Activated T-helper 9 cell treated with anti-CD3 and anti-CD28 coated beads, Interleukin-2, amount 50 U/mL, for 16 hours (primary cell): ENCODE measurements around the gene VSIG8.

ENCODE experiments used
- DNase-seq: peaks from one replicate; pipeline ENCODE4 v3.0.0-alpha.2; 2020; ENCODE audit warnings: low read depth

Gene VSIG8

GRCh38 chr1:159856576-159856975 is 5.9 kb downstream of the VSIG8 start:
- no peak for DNase-seq

- DNase-seq: no peak
Observed at GRCh38 chr1:159855709-159856108, 6.7 kb downstream of the VSIG8 start.

- peak; percentile 57 for DNase-seq
Observed at GRCh38 chr1:159854693-159855192, 7.7 kb downstream of the VSIG8 start.

- no peak for DNase-seq
Observed at GRCh38 chr1:159854116-159854692, 8.3 kb downstream of the VSIG8 start.

GRCh38 chr1:159853417-159854115 is 8.9 kb downstream of the VSIG8 start:
- no peak for DNase-seq

GRCh38 chr1:159851407-159851806 is 11.1 kb downstream of the VSIG8 start:
- DNase-seq: no peak

GRCh38 chr1:159849626-159850366 is 12.7 kb downstream of the VSIG8 start:
- no peak for DNase-seq

GRCh38 chr1:159848326-159848725 is 14.1 kb downstream of the VSIG8 start:
- DNase-seq: no peak

- no peak for DNase-seq
Observed at GRCh38 chr1:159847231-159847630, 15.2 kb downstream of the VSIG8 start.

GRCh38 chr1:159845751-159846629 is 16.5 kb downstream of the VSIG8 start:
- DNase-seq: no peak

- DNase-seq: no peak
Observed at GRCh38 chr1:159843459-159843858, 19.0 kb downstream of the VSIG8 start.

GRCh38 chr1:159841749-159842148 is 20.7 kb downstream of the VSIG8 start:
- DNase-seq: no peak

GRCh38 chr1:159839116-159839849 is 23.2 kb downstream of the VSIG8 start:
- DNase-seq: no peak

- no peak for DNase-seq
Observed at GRCh38 chr1:159838715-159839114, 23.7 kb downstream of the VSIG8 start.

- no peak for DNase-seq
Observed at GRCh38 chr1:159835862-159836525, 26.5 kb downstream of the VSIG8 start.

GRCh38 chr1:159835356-159835755 is 27.1 kb downstream of the VSIG8 start:
- DNase-seq: no peak

- no peak for DNase-seq
Observed at GRCh38 chr1:159832309-159832708, 30.1 kb downstream of the VSIG8 start.

- no peak for DNase-seq
Observed at GRCh38 chr1:159831412-159832141, 30.9 kb downstream of the VSIG8 start.

GRCh38 chr1:159830722-159831121 is 31.7 kb downstream of the VSIG8 start:
- no peak for DNase-seq

GRCh38 chr1:159829822-159830465 is 32.5 kb downstream of the VSIG8 start:
- no peak for DNase-seq
